HFF-Myc (cell line): ENCODE results near the gene LDLRAD4.

ENCODE experiments used
- DNase-seq: peaks from one replicate; pipeline ENCODE4 v3.0.0-alpha.2; 2011; ENCODE audit warnings: low read depth; ENCODE audit errors: extremely low read depth
- H3K4me3 ChIP-seq: replicated peaks from 2 replicates; pipeline ENCODE4 v1.5.1; 2011; ENCODE audit warnings: low read depth, mild to moderate bottlenecking, control low read depth, low read length
- CTCF ChIP-seq: IDR thresholded peaks from 2 replicates; pipeline ENCODE4 v1.5.1; 2012; ENCODE audit warnings: mild to moderate bottlenecking, low read depth, low read length, control low read depth; ENCODE audit errors: missing control alignments

Gene LDLRAD4

GRCh38 chr18:13252686-13253410, 34.3 kb downstream of the LDLRAD4 start:
- DNase-seq: no peak
- TF ChIP-seq CTCF: no peak
- no peak overlapping the region for H3K4me3 ChIP-seq

DNA sequence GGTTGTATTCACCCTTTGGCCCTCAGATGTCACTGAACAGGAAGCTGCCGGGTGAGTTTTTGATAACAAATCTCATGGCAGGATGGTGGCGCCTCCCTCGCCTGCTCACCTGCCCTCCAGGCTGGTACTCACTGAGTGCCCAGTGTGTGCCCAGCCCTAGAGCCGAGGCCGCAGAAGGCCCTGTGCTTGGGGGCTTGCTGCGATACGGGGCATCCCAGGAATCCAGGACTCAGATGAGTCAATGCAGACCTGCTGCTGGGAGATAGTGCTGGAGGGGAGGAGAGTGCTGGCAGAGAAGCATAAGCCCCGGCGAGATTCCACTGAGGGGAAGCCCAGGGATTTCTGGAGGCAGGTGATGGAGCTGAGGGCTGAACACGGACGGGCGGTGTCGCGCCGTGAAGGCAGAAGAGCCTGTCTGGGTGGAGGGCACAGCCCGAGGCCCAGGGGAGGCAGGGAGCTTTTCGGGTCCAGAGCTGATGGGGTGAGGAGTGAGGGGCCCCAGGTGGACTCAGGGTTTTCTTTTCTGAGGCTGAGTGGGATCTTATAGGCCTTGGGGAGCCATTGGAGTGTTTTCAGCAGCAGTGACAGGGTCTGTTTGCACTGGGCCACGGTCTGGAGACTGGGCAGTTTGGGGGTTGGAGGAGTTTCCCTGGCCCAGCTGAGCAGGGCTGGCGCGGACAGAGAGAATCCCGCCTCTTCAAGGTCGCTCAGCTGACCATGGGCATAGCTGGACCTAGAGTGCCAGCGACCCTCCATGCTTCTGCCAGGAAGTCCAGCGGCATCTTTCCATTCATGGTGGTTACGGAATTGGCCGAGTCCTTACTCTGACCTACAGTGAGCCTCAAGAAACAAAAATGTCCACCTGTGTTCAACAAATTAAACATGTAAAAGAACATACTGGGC, 35.5 kb downstream of the LDLRAD4 start:
- TF ChIP-seq CTCF: no peak
- no peak overlapping the region for H3K4me3 ChIP-seq
- no peak for DNase-seq

GRCh38 chr18:13254971-13255927, 36.7 kb downstream of the LDLRAD4 start:
- DNase-seq: no peak
- no peak for TF ChIP-seq CTCF
- H3K4me3 ChIP-seq: no peak overlapping the region

- no peak overlapping the region for H3K4me3 ChIP-seq
- no peak for DNase-seq
Observed at GRCh38 chr18:13256444-13257305, 38.1 kb downstream of the LDLRAD4 start.

DNA sequence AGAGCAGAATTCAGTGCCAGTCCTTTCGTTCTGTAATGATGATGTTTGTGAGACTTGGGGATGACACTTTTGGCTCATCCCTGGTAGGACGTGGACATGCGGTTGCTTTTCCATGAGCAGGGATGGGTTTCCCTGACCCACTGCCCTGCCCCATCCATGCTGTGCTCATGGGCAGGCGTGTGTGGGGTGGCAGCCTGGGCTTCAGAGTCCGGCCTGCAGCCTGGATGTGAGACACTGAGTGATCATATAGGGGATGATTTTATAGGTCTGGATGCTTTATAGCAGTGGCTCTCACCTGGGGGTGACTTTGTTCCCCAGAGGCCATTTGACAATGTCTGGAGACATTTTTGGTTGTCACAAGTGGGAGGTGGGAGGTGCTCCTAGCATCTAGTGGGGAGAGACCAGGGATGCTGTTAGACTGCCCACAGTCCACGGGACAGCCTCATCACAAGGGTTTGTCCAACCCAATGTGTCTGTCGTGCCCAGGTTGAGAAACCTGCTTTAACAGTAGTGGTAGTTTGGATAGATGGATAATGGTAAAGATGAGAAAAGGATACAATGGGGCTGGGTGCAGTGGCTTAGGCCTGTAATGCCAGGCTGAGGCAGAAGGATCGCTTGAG, 38.9 kb downstream of the LDLRAD4 start:
- no peak for TF ChIP-seq CTCF
- no peak for DNase-seq
- no peak overlapping the region for H3K4me3 ChIP-seq

More at GRCh38 chr18:13256444-13257305, 38.1 kb downstream of the LDLRAD4 start:
- TF ChIP-seq CTCF: no peak
